Fibroblast of pulmonary artery (primary cell): ENCODE measurements around the gene NFASC.

Experiments used
- DNase-seq: peaks from one replicate; pipeline ENCODE4 v3.0.0-alpha.2; 2010; ENCODE audit warnings: low read depth
- H3K4me3 ChIP-seq: replicated peaks from 2 replicates; pipeline ENCODE4 v1.5.1; 2011; ENCODE audit warnings: low read depth, mild to moderate bottlenecking, control low read depth, low read length, moderate library complexity
- CTCF ChIP-seq: IDR thresholded peaks from 2 replicates; pipeline ENCODE4 v1.5.1; 2011; ENCODE audit warnings: mild to moderate bottlenecking, control low read depth, low read length, inconsistent platforms; ENCODE audit errors: missing control alignments

Gene NFASC

GRCh38 chr1:205028390-205028789 is 157.7 kb downstream of the NFASC start:
- H3K4me3 ChIP-seq = no peak overlapping the region
- DNase-seq = no peak

GRCh38 chr1:205028924-205029323 is 158.3 kb downstream of the NFASC start:
- DNase-seq = no peak
- no peak overlapping the region for H3K4me3 ChIP-seq
- TF ChIP-seq CTCF = no peak

More at GRCh38 chr1:205028390-205028789, 157.7 kb downstream of the NFASC start:
- no peak for TF ChIP-seq CTCF

- no peak overlapping the region for H3K4me3 ChIP-seq
- no peak for TF ChIP-seq CTCF
- no peak for DNase-seq
These were observed 159.6 kb downstream of the NFASC start for GRCh38 chr1:205030241-205030640.

GRCh38 chr1:205030896-205031295 is 160.2 kb downstream of the NFASC start:
- no peak overlapping the region for H3K4me3 ChIP-seq
- TF ChIP-seq CTCF = no peak
- DNase-seq = no peak

- no peak overlapping the region for H3K4me3 ChIP-seq
- DNase-seq = no peak
- no peak for TF ChIP-seq CTCF
These were observed 161.8 kb downstream of the NFASC start for GRCh38 chr1:205032508-205032907.

GRCh38 chr1:205037539-205037938 is 166.9 kb downstream of the NFASC start:
- no peak for TF ChIP-seq CTCF
- no peak for DNase-seq
- no peak overlapping the region for H3K4me3 ChIP-seq

- TF ChIP-seq CTCF = no peak
- no peak overlapping the region for H3K4me3 ChIP-seq
- DNase-seq = no peak
These were observed 167.6 kb downstream of the NFASC start for GRCh38 chr1:205038132-205038786.
